Activated CD4-positive, alpha-beta T cell treated with anti-CD3 and anti-CD28 coated beads, Interleukin-2, Interleukin-4, amounts not matched to agents 100 ng/mL and 50 ng/mL, durations not matched to agents 16 hours and 8 hours (primary cell): ENCODE data around the gene SLC33A1.
"Not testable (repeated sequence)": the region's sequence is repeated elsewhere in the genome, so short reads cannot be mapped to it uniquely, and the experiment has no call there.

ENCODE experiments used
- DNase-seq: peaks from one replicate; pipeline ENCODE4 v3.0.0-alpha.2; 2020; ENCODE audit warnings: low spot score

SLC33A1 gene

GRCh38 chr3:155861476-155862183, 7.4 kb upstream of the SLC33A1 start:
- no peak for DNase-seq

DNA sequence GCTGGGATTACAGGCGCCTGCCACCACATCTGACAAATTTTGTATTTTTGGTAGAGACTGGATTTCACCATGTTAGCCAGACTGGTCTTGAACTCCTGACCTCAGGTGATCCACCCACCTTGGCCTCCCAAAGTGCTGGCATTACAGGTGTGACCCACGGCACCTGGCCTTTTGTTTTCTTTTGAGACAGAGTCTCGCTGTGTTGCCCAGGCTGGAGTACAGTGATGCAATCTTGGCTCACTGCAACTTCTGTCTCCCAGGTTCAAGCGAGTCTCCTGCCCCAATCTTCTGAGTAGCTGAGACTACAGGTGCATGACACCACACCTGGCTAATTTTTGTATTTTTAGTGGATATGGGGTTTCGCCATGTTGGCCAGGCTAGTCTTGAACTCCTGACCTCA, 6.2 kb upstream of the SLC33A1 start:
- DNase-seq = not testable (repeated sequence)

GRCh38 chr3:155859859-155860258, 5.6 kb upstream of the SLC33A1 start:
- no peak for DNase-seq

- DNase-seq = peak; percentile 31
Observed at GRCh38 chr3:155853214-155854140, 750 bp downstream of the SLC33A1 start.

GRCh38 chr3:155852341-155852740, 1.9 kb downstream of the SLC33A1 start:
- DNase-seq = no peak

GRCh38 chr3:155849404-155849803, 4.8 kb downstream of the SLC33A1 start:
- not testable (repeated sequence) for DNase-seq

- no peak for DNase-seq
Observed at GRCh38 chr3:155847993-155848392, 6.2 kb downstream of the SLC33A1 start.

DNA sequence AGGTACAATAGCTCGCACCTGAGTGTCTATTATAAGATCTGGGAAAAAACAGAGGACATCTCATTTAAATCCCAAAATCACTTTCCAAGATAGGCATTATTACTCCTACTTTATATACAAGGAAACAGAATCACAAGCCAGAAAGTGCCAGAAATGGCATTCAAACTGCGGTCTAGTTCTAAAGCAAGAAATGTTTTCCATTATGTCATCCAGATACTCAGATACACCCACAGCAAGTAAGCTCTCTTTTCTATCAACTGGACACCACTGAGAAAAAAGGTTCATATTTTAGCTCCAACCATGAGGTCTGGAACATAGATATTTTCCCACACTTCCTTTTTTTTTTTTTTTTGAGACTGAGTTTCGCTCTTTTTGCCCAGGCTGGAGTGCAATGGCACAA, 8.1 kb downstream of the SLC33A1 start:
- DNase-seq = no peak

DNA sequence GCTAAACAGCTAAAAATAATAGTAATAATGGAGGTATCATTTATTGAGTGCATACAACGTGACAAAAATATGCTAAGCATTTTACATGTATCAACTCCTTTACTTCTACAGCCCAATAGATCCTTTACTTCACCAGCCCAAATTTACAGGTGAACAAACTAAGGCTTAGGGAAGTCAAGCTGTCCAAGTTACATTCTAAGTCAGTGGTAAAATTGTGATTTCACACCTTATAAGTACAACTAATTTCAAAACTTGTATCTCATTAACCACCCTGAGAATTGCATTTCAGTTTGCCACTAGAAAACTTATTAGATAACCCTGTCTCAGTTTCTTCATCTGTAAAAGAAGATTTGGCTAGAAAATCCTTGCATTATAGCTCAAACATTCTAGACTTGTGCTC, 10.7 kb downstream of the SLC33A1 start:
- DNase-seq = no peak

- DNase-seq = no peak
Observed at GRCh38 chr3:155835341-155836071, 18.7 kb downstream of the SLC33A1 start.

- not testable (repeated sequence) for DNase-seq
Observed at GRCh38 chr3:155828490-155829098, 25.6 kb downstream of the SLC33A1 start.

DNA sequence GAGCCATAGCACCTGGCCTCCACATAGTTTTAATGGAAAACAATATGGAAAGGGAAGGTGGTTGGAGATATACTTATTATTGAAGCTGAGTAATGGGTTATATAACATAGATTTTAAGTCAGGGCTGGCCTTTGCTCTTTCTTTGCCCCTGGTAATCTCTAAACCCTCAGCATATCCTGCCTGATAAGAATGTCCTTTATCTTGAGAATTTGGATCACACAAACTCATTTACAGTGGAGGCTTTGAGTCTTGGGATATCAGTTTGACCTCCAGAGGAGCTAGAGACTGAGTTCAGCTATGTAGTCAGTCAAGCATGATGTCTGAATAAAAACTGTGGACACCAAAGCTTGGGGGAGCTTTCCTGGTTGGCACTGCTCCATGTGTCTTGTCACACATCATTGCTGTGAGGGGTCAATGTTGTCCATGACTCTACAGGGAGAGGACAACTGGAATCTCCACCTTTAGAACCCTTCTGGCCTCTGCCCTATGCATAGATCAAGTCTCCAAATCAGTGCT, 39.1 kb downstream of the SLC33A1 start:
- no peak for DNase-seq

GRCh38 chr3:155813224-155813623, 41.0 kb downstream of the SLC33A1 start:
- not testable (repeated sequence) for DNase-seq

DNA sequence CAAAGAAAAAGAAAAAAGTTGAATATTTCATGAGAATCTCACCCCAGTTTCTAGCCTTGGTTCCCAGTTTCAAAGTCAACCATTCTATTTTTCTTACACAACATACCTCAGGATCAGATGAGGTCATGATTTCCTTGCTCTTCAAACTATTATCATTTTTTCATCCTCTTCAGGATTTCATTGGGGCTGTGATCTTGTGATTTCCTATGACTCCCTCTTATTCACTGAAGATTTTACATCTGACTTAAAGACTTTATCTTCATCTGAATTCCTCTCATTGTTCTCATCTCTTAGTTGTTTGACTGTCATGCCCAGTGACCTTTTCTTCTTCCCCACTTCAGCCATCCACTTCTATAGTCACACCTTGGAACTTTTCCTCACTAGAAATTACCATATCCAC, 45.0 kb downstream of the SLC33A1 start:
- DNase-seq = no peak

GRCh38 chr3:155807823-155808222, 46.4 kb downstream of the SLC33A1 start:
- no peak for DNase-seq

- peak; percentile 74 for DNase-seq
Observed at GRCh38 chr3:155805802-155806618, 48.2 kb downstream of the SLC33A1 start, which contains the start of gene C3orf33. TSS of gene C3orf33 (minus strand) at chr3:155806278. CDS start at chr3:155806252, 26 bp downstream.

DNA sequence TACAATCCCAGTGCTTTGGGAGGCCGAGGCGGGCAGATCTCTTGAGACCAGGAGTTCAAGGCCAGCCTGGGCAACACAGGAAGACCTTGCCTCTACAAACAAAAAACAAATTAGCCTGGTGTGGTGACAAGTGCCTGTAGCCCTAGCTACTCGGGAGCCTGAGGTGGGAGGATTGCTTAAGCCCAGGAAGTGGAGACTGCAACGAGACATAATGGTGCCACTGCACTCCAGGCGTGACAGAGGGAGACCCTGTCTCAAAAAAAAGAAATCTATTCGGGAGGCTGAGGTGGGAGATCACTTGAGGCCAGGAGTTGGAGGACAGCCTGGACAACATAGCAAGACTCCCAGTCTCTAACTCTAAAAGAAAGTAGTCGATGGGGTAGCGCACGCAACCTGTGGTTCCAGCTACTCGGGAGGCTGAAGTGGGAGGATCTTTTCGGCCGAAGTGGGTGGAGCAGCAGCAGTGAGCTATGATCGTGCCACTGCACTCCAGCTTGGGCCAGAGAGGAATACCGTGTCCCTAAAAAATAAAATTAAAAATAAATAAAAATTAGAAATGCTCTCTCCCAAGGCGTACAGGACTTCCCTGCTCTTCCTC, 48.9 kb downstream of the SLC33A1 start:
- DNase-seq = peak; percentile 16

DNA sequence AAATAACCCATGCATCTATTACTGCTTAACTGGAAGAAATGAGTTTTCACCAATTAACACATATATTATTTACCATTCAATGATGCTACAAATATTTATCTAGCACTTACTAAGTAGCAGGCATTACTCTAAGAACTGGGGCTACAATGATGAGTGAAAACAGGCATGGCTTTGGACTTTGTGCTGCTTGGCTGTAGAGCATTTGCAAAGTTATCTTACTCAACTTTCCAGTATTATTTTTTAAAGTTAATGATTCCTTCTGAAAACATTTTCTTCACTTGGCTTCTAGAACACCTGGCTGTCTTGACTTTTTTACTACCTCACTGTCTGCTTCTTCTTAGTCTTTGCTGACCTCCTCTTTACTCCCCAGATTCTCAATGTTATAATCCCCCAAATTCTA, 49.9 kb downstream of the SLC33A1 start:
- no peak for DNase-seq

GRCh38 chr3:155792532-155792931, 61.7 kb downstream of the SLC33A1 start:
- no peak for DNase-seq

DNA sequence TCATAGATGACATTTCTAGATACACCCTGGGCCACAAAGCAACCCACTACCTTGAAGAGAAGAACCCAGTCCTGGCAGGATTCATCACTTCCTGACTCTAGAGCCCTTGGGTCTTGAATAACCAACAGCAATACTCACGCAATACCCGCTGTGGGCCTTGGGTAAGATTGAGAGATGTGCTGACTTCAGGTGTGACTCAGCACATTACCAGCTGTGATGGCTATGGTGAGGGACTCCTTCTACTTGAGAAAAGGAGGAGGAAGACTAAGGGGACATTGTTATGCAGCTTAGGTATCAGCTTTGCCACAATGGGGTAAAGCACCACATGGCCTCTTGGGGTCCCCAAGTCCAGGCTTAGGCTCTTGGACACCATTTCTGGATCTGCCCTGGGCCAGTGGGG, 63.0 kb downstream of the SLC33A1 start:
- DNase-seq = peak; percentile 28
